ENCODE measurements around the gene TSHZ2.

GRCh38 chr20:52993076-52993475, 20.9 kb downstream of the TSHZ2 start:
- TF ChIP-seq, protein P1, sequence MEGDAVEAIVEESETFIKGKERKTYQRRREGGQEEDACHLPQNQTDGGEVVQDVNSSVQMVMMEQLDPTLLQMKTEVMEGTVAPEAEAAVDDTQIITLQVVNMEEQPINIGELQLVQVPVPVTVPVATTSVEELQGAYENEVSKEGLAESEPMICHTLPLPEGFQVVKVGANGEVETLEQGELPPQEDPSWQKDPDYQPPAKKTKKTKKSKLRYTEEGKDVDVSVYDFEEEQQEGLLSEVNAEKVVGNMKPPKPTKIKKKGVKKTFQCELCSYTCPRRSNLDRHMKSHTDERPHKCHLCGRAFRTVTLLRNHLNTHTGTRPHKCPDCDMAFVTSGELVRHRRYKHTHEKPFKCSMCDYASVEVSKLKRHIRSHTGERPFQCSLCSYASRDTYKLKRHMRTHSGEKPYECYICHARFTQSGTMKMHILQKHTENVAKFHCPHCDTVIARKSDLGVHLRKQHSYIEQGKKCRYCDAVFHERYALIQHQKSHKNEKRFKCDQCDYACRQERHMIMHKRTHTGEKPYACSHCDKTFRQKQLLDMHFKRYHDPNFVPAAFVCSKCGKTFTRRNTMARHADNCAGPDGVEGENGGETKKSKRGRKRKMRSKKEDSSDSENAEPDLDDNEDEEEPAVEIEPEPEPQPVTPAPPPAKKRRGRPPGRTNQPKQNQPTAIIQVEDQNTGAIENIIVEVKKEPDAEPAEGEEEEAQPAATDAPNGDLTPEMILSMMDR (IDR thresholded peaks at IDR 0.05 in 4 of 5, conservative IDR thresholded peaks at IDR 0.05 in 1 of 5) = no peak
- TF ChIP-seq POLR2A (IDR thresholded peaks at IDR 0.05) = no peak
